ENCODE data around the gene TMEM17.

TMEM17 gene

GRCh38 chr2:62456721-62457539, 49.1 kb downstream of the TMEM17 start:
- DNase-seq (ENCODE audit: low spot score): peak; percentile 76

- DNase-seq (ENCODE audit: low spot score): no peak
These were observed 49.9 kb downstream of the TMEM17 start for GRCh38 chr2:62455957-62456692.

- DNase-seq (ENCODE audit: low spot score): no peak
These were observed 52.0 kb downstream of the TMEM17 start for GRCh38 chr2:62453955-62454354.

GRCh38 chr2:62452701-62453454, 53.1 kb downstream of the TMEM17 start:
- no peak for DNase-seq (ENCODE audit: low spot score)

GRCh38 chr2:62450716-62451191, 55.2 kb downstream of the TMEM17 start:
- DNase-seq (ENCODE audit: low spot score): no peak

Small RNAs within 50 kb of the gene (small RNA-seq; reads per million reads assigned to genes)
- gene AC107083.1 (0 reads per million in 2 experiments), gene RN7SL18P (0 to 0.22 reads per million in 2 experiments)

Data from SK-N-DZ (cell line).